K562 (cell line): ENCODE data around the gene NADK. TPM values are rescaled to one million over a fixed set of nuclear protein-coding genes. Genes with fewer than 3 reads are reported as not detected.

ENCODE experiments used
- ATAC-seq: fragments of 200-7000 bp; cut with Tn5 transposase; 3 replicates; pipeline ENCODE4 v1.9.1; 2020; ENCODE audit warnings: moderate library complexity
- BruUV-seq: library from RNA; stranded (reverse); fragments of 400-500 nt; replicated peaks from 2 replicates; lab custom pipeline; 2021; lab: Mats Ljungman, UMichigan
- CTCF ChIA-PET: fragments of 300-600 bp; formaldehyde crosslinking; extraction: SDS; loops from one replicate; lab custom pipeline; 2021; ENCODE audit warnings: low intra/inter-chr PET ratio; lab: Yijun Ruan, JAX
- POLR2A ChIA-PET: fragments of 300-600, 350-650 bp; sonication (Branson Sonifier 250); formaldehyde crosslinking; extraction: SDS; loops from one replicate; lab custom pipeline; 2021; ENCODE audit warnings: antibody characterized with exemption, inconsistent platforms; lab: Yijun Ruan, JAX
- DNase-seq, 4 experiments: peaks; one replicate each; pipeline versions ENCODE4 v3.0.0 to v3.0.0-alpha.2; 2011 to 2018; ENCODE audit warnings: low spot score in 3 of 4, mixed read lengths in 3 of 4; ENCODE audit errors: extremely low read depth in 1 of 4
- FAIRE-seq: peaks from 2 replicates; lab custom pipeline; 2011; peaks lifted over from hg19 to GRCh38; lab: Jason Lieb, UNC
- H2AFZ ChIP-seq: 2 replicates; pipeline ENCODE4 v1.6.0; 2011; ENCODE audit warnings: low read depth, low read length, control low read depth, inconsistent platforms
- H3K27ac ChIP-seq: fragments of 200-600 bp; 3 replicates; pipeline ENCODE4 v1.8.0; 2011; ENCODE audit warnings: low read depth, mild to moderate bottlenecking, control low read depth, inconsistent platforms, low read length, moderate library complexity, mixed read lengths; ENCODE audit errors: extremely low read depth
- H3K27me3 ChIP-seq, 2 experiments: fragments of 300-600 bp in 1 of 2; 2 replicates in 1 of 2; 3 replicates in 1 of 2; pipeline versions ENCODE4 v1.6.0 to v1.8.0; 2011; ENCODE audit warnings: inconsistent platforms in 2 of 2, low read length in 2 of 2, mild to moderate bottlenecking in 1 of 2, mixed read lengths in 1 of 2, moderate library complexity in 1 of 2; ENCODE audit not compliant: control insufficient read depth in 2 of 2, insufficient read depth in 2 of 2
- H3K36me3 ChIP-seq: fragments of 300-600 bp; 3 replicates; pipeline ENCODE4 v1.8.0; 2011; ENCODE audit warnings: mild to moderate bottlenecking, low read length, inconsistent platforms; ENCODE audit not compliant: control insufficient read depth, insufficient read depth
- H3K4me1 ChIP-seq, 2 experiments: fragments of 200-600 bp in 1 of 2; replicated peaks in 1 of 2; 2 replicates in 1 of 2; 3 replicates in 1 of 2; pipeline versions ENCODE4 v1.5.1 to v1.8.0; 2011; ENCODE audit warnings: inconsistent platforms in 2 of 2, low read length in 2 of 2, mild to moderate bottlenecking in 1 of 2, mixed read lengths in 1 of 2, moderate library complexity in 1 of 2; ENCODE audit not compliant: control insufficient read depth in 2 of 2, insufficient read depth in 2 of 2
- H3K4me2 ChIP-seq: 2 replicates; pipeline ENCODE4 v1.6.1; 2011; ENCODE audit warnings: low read length, control low read depth, inconsistent platforms, mixed read lengths; ENCODE audit not compliant: insufficient read depth
- H3K4me3 ChIP-seq: fragments of 200-600 bp; sonication (generic), shearing (Covaris generic); 2 replicates; pipeline ENCODE4 v1.5.1; 2016; ENCODE audit warnings: control low read depth, inconsistent platforms
- H3K79me2 ChIP-seq: fragments of 200-600 bp; 3 replicates; pipeline ENCODE4 v1.8.0; 2011; ENCODE audit warnings: low read length, inconsistent platforms; ENCODE audit not compliant: control insufficient read depth, insufficient read depth
- H3K9ac ChIP-seq, 2 experiments: 2 replicates each; pipeline versions ENCODE4 v1.6.0 to v1.6.1; 2011; ENCODE audit warnings: low read depth in 2 of 2, low read length in 2 of 2, control low read depth in 1 of 2, inconsistent platforms in 1 of 2, mild to moderate bottlenecking in 1 of 2, mixed read lengths in 1 of 2; ENCODE audit not compliant: insufficient read depth in 1 of 2
- H3K9me1 ChIP-seq: one replicate; pipeline ENCODE4 v1.6.0; 2011; ENCODE audit warnings: inconsistent platforms, mild to moderate bottlenecking, low read length, moderate library complexity; ENCODE audit not compliant: control insufficient read depth, insufficient read depth
- H3K9me3 ChIP-seq: replicated peaks from 2 replicates; pipeline ENCODE4 v1.5.1; 2011; ENCODE audit warnings: low read depth, low read length, inconsistent platforms; ENCODE audit not compliant: control insufficient read depth, insufficient read depth
- H4K20me1 ChIP-seq: replicated peaks from 2 replicates; pipeline ENCODE4 v1.6.1; 2011; ENCODE audit warnings: low read length, inconsistent platforms, mixed read lengths; ENCODE audit not compliant: control insufficient read depth, insufficient read depth
- BACH1 ChIP-seq: fragments of 200-800 bp; sonication (Bioruptor generic); IDR thresholded peaks from 2 replicates; pipeline ENCODE4 v1.6.1; 2016; ENCODE audit warnings: missing genetic modification characterization, missing compliant biosample characterization
- ELF2 ChIP-seq: fragments of 250-450 bp; sonication (Bioruptor Pico); IDR thresholded peaks from 2 replicates; pipeline ENCODE4 v1.5.0; 2021; ENCODE audit warnings: mild to moderate bottlenecking
- ESRRA ChIP-seq: fragments of 450-650 bp; IDR thresholded peaks from 2 replicates; pipeline ENCODE4 v1.6.1; 2014; ENCODE audit warnings: low read depth, mild to moderate bottlenecking, moderate library complexity, borderline replicate concordance
- FOXK1 ChIP-seq: sonication (generic); formaldehyde crosslinking; IDR thresholded peaks from 2 replicates; pipeline ENCODE4 v1.8.0; 2022; ENCODE audit warnings: missing genetic modification reagents, mild to moderate bottlenecking, borderline replicate concordance
- HOXB6 ChIP-seq: fragments of 250-450 bp; sonication (Bioruptor Pico); IDR thresholded peaks from 2 replicates; pipeline ENCODE4 v1.5.1; 2022; ENCODE audit warnings: mild to moderate bottlenecking, borderline replicate concordance
- NEUROD1 ChIP-seq: fragments of 150-350 bp; IDR thresholded peaks from 2 replicates; pipeline ENCODE4 v1.6.1; 2014; ENCODE audit warnings: borderline replicate concordance, low read length, low read depth; ENCODE audit not compliant: partially characterized antibody
- NFE2 ChIP-seq: IDR thresholded peaks from 2 replicates; pipeline ENCODE4 v1.6.1; 2014; ENCODE audit warnings: antibody characterized with exemption, low read depth
- NR2C1 ChIP-seq, 2 experiments: fragments of 450-650 bp; IDR thresholded peaks; 2 replicates each; pipeline ENCODE4 v1.6.1; 2017; ENCODE audit warnings: mild to moderate bottlenecking in 2 of 2, antibody characterized with exemption in 1 of 2, inconsistent platforms in 1 of 2, missing compliant biosample characterization in 1 of 2, missing genetic modification characterization in 1 of 2
- NR3C1 ChIP-seq: sonication (generic); formaldehyde crosslinking; IDR thresholded peaks from 2 replicates; pipeline ENCODE4 v1.8.1; 2022; ENCODE audit warnings: missing genetic modification reagents
- NRF1 ChIP-seq, 2 experiments: fragments of 450-650 bp; IDR thresholded peaks in 1 of 2; conservative IDR thresholded peaks in 1 of 2; 2 replicates each; pipeline ENCODE4 v1.6.1; 2014; ENCODE audit warnings: mild to moderate bottlenecking in 2 of 2
- SMARCA5 ChIP-seq: fragments of 450-650 bp; IDR thresholded peaks from 2 replicates; pipeline ENCODE4 v1.6.1; 2016
- SNIP1 ChIP-seq: fragments of 450-650 bp; IDR thresholded peaks from 2 replicates; pipeline ENCODE4 v1.7.1; 2017; ENCODE audit warnings: low read depth, mild to moderate bottlenecking
- SP1 ChIP-seq: sonication (generic); formaldehyde crosslinking; IDR thresholded peaks from 2 replicates; pipeline ENCODE4 v1.8.1; 2022; ENCODE audit warnings: mild to moderate bottlenecking, missing genetic modification reagents
- SREBF1 ChIP-seq: fragments of 150-350 bp; IDR thresholded peaks from 2 replicates; pipeline ENCODE4 v1.6.1; 2014; ENCODE audit warnings: antibody characterized with exemption, low read depth, low read length, borderline replicate concordance
- TRIM28 ChIP-seq: fragments of 450-650 bp; IDR thresholded peaks from 2 replicates; pipeline ENCODE4 v1.6.1; 2017
- ZNF197 ChIP-seq: fragments of 200-800 bp; sonication (Bioruptor generic); IDR thresholded peaks from 2 replicates; pipeline ENCODE4 v1.6.1; 2016; ENCODE audit warnings: low read depth, missing genetic modification characterization, missing compliant biosample characterization
- ZNF24 ChIP-seq: fragments of 450-650 bp; IDR thresholded peaks from 2 replicates; pipeline ENCODE4 v1.6.1; 2016
- WGBS: fragments of 100-300 bp; shearing (Covaris generic); methylation state at CpG from one replicate; pipeline ENCODE4 v1.1.6; 2016; ENCODE audit warnings: low coverage, mixed read lengths; ENCODE audit not compliant: insufficient coverage; ENCODE audit errors: missing lambda C conversion rate; 5-methylcytosine and 5-hydroxymethylcytosine counted together
- in situ Hi-C: fragments of 300-500 bp; cut with MboI; formaldehyde crosslinking; loops from 4 replicates; pipeline ENCODE4 v1.15.0; 2018; ENCODE audit warnings: inconsistent platforms, mixed read lengths
- intact Hi-C: fragments of 100-400 bp; cut with micrococcal nuclease; formaldehyde crosslinking; loops from 2 replicates; pipeline ENCODE4 v1.14.2; 2022
- polyA plus RNA-seq, 8 experiments: library from polyadenylated mRNA; depleted of rRNA in 4 of 8; stranded (reverse) in 5 of 8; unstranded in 3 of 8; fragments of >200 nt; fragmentation: Nextera tagmentation in 2 of 8; fragmentation: Illumina TruSeq in 1 of 8; extraction: Ambion mirVana in 2 of 8; extraction: Trizol in 1 of 8; gene quantifications; 2 replicates each; pipeline versions ENCODE4 v1.2.1 to v1.2.3, GENCODE V29; 2011 to 2014; ENCODE audit warnings: inconsistent platforms in 1 of 8, missing spikeins in 1 of 8
- total RNA-seq, 7 experiments: library from RNA; depleted of rRNA in 6 of 7; stranded (reverse); fragments of >200 nt in 6 of 7; fragmentation: Illumina TruSeq in 2 of 7; extraction: Trizol in 2 of 7; gene quantifications; 2 replicates each; pipeline versions ENCODE4 v1.2.1 to v1.2.3, GENCODE V29; 2011 to 2021; ENCODE audit warnings: low replicate concordance in 1 of 7
- TF ChIP-seq, protein P1 (sequence below): fragments of 450-650 bp; formaldehyde crosslinking; IDR thresholded peaks from 2 replicates; pipeline ENCODE4 v1.4.0; 2022; ENCODE audit warnings: missing genetic modification characterization
- TF ChIP-seq, protein P2 (sequence below): fragments of 250-450 bp; sonication (Bioruptor Pico); IDR thresholded peaks from 2 replicates; pipeline ENCODE4 v1.9.0; 2021; ENCODE audit warnings: mild to moderate bottlenecking, inconsistent platforms
- TF ChIP-seq, protein P3 (sequence below): sonication (generic); formaldehyde crosslinking; IDR thresholded peaks from 2 replicates; pipeline ENCODE4 v1.9.0; 2022; ENCODE audit warnings: mild to moderate bottlenecking, missing genetic modification reagents

Gene NADK
- total and polyA plus RNA-seq, 9 of the 15 experiments (the other 6 are each of a cell fraction or from before 2014, with no cell fraction given) = 1.5 to 135 (median 75.1) TPM

DNA sequence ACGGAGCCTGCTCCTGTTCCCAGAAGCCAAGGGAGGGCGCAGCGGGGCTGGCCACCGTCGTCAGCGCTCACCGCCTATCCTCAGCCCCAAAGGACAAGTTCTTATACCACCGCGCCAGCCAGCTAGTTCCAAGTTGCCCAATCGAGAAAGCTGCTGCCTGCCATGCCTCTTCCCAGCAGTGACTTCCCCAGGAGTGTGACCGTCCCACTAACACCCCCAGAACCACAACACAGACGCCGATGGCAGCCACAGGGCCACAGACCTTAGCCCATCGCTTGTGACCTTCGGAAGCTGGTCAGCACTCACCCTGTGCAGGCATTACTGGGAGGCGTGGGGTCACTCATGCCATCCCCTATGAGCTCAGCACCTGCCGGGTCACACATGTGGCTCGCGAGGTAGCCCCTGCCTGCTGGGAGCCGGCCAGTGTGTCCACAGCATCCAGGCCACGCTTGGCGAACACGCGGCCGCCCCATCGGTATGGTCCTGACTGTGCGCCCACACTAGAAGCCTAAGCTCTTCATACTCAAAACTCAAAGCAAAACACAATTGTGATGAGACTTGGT, 20.1 kb downstream of the NADK start:
- H3K9me3 ChIP-seq = no peaks in the 10 kb centered on the region
- peaks cover 98% of the 10 kb centered on the region for H3K36me3 ChIP-seq
- H3K27ac ChIP-seq = peak overlapping the region; percentile 87
- TSS peak; percentile 35 for BruUV-seq
- peak in 2 of 4 experiments; percentile 24 to 25 for DNase-seq
- FAIRE-seq = no peak
- no peak overlapping the region for H2AFZ ChIP-seq
- POLR2A ChIA-PET = interaction anchor here (0.5 to 2.1 kb wide), 8 partner anchors 11 to 355 kb away, joined by 3 to 11 read pairs (median 3); no protein-coding TSS in a partner anchor
- H3K4me1 ChIP-seq = peaks cover 16 to 59% of the 10 kb centered on the region in 2 experiments
- in situ Hi-C loops (no loop called here), intact Hi-C loops (loop anchor here (2.0 kb wide), 1 partner anchor 21 kb away; the partner anchor contains the start of gene NADK)
- peaks cover 48% of the 10 kb centered on the region for H3K79me2 ChIP-seq
- H3K4me3 ChIP-seq = no peak overlapping the region
- CTCF ChIA-PET = no interaction called here
- peaks cover 9% of the 10 kb centered on the region for H3K9me1 ChIP-seq
- no peaks in the 10 kb centered on the region for H3K27me3 ChIP-seq
- no peak for ATAC-seq
- 93% methylated on average over 27 of the region's 27 CpGs for WGBS
- peak overlapping the region; percentile 71 for H3K4me2 ChIP-seq
- H3K9ac ChIP-seq = peak overlapping the region; percentile 65 to 78
- 0 out of 2 replicates have a peak, but pooled peaks cover 5% of the 10 kb centered on the region for H4K20me1 ChIP-seq
- no peak for TF ChIP-seq ZNF24
- no peak for TF ChIP-seq SNIP1
- TF ChIP-seq FOXK1 = no peak
- TF ChIP-seq BACH1 (tag) = no peak
- 0 out of 2 replicates have a peak, but pooled peaks have one; percentile 32 for TF ChIP-seq ZNF197 (CRISPR knock-in tag)
- no peak for TF ChIP-seq SREBF1
- TF ChIP-seq NR2C1 (IDR thresholded peaks at IDR 0.05) = no peak
- TF ChIP-seq NR2C1 (tag; IDR thresholded peaks at IDR 0.05) = 0 out of 2 replicates have a peak, but pooled peaks have one; percentile 38
- TF ChIP-seq NFE2 = no peak
- TF ChIP-seq SMARCA5 = no peak
- TF ChIP-seq HOXB6 = no peak
- TF ChIP-seq NEUROD1 = no peak
- TF ChIP-seq ELF2 (CRISPR knock-in tag) = no peak
- TF ChIP-seq, protein P1, sequence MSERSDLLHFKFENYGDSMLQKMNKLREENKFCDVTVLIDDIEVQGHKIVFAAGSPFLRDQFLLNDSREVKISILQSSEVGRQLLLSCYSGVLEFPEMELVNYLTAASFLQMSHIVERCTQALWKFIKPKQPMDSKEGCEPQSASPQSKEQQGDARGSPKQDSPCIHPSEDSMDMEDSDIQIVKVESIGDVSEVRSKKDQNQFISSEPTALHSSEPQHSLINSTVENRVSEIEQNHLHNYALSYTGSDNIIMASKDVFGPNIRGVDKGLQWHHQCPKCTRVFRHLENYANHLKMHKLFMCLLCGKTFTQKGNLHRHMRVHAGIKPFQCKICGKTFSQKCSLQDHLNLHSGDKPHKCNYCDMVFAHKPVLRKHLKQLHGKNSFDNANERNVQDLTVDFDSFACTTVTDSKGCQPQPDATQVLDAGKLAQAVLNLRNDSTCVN (CRISPR knock-in tag) = 0 out of 2 replicates have a peak, but pooled peaks have one; percentile 50
- TF ChIP-seq, protein P2, sequence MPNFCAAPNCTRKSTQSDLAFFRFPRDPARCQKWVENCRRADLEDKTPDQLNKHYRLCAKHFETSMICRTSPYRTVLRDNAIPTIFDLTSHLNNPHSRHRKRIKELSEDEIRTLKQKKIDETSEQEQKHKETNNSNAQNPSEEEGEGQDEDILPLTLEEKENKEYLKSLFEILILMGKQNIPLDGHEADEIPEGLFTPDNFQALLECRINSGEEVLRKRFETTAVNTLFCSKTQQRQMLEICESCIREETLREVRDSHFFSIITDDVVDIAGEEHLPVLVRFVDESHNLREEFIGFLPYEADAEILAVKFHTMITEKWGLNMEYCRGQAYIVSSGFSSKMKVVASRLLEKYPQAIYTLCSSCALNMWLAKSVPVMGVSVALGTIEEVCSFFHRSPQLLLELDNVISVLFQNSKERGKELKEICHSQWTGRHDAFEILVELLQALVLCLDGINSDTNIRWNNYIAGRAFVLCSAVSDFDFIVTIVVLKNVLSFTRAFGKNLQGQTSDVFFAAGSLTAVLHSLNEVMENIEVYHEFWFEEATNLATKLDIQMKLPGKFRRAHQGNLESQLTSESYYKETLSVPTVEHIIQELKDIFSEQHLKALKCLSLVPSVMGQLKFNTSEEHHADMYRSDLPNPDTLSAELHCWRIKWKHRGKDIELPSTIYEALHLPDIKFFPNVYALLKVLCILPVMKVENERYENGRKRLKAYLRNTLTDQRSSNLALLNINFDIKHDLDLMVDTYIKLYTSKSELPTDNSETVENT = no peak
- TF ChIP-seq ESRRA = no peak
- TF ChIP-seq NRF1 (conservative IDR thresholded peaks at IDR 0.05 in 1 of 2, IDR thresholded peaks at IDR 0.05 in 1 of 2) = no peak
- TF ChIP-seq, protein P3, sequence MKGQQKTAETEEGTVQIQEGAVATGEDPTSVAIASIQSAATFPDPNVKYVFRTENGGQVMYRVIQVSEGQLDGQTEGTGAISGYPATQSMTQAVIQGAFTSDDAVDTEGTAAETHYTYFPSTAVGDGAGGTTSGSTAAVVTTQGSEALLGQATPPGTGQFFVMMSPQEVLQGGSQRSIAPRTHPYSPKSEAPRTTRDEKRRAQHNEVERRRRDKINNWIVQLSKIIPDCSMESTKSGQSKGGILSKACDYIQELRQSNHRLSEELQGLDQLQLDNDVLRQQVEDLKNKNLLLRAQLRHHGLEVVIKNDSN = no peak
- no peak for TF ChIP-seq NR3C1 (CRISPR knock-in tag)
- TF ChIP-seq TRIM28 = no peak
- TF ChIP-seq SP1 (CRISPR knock-in tag) = no peak
